ENCODE data around the gene IFT25.

IFT25 gene

GRCh38 chr1:53927376-53927881 lies 18.1 kb downstream of the IFT25 start:
- no peak for DNase-seq

- DNase-seq = no peak
These were observed 25.8 kb downstream of the IFT25 start for GRCh38 chr1:53919675-53920066.

DNA sequence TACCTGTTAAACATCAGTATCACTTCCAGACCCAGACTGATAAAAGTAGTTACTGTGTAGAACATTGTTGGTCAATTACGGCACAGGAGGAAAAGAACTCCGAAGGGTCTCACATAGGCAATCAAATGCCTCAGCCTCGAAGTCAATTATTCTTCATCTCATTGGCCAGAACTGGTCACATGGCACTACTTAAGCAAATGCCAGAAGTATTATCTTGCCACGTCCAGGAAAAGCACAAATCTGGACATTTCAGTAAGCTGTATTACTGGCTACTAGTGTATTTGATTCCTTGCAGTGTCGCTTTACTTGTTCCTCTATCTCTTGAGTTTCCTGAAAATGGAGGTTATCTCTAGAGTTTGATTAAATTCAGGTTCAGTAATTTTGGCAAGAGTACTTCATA lies 27.2 kb downstream of the IFT25 start:
- no peak for DNase-seq

- no peak for DNase-seq
These were observed 32.0 kb downstream of the IFT25 start for GRCh38 chr1:53913352-53914033.

GRCh38 chr1:53911442-53911841 lies 34.1 kb downstream of the IFT25 start:
- no peak for DNase-seq

GRCh38 chr1:53909946-53910345 lies 35.6 kb downstream of the IFT25 start:
- DNase-seq = no peak

GRCh38 chr1:53906121-53906520 lies 39.4 kb downstream of the IFT25 start:
- DNase-seq = no peak

DNA sequence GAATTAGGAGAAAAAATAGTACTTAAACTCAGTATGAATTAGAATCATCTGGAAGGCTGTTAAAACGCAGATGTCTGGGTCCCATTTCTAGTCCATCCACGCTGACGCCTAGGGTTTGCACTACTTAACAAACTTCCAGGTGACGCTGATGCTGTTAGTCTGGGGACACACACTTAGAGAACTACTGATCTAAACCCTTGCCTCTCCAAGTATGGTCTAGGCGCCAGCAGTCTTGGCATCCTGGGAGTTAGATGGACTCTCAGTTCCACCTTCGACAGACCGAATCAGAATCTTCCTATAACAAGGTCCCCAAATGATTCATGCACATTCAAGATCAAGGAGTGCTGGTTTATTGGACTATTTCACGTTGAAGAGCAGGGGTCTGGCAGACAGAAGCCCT lies 40.0 kb downstream of the IFT25 start:
- DNase-seq = no peak

- no peak for DNase-seq
These were observed 43.0 kb downstream of the IFT25 start for GRCh38 chr1:53902235-53903138.

GRCh38 chr1:53899708-53900107 lies 45.8 kb downstream of the IFT25 start:
- no peak for DNase-seq

GRCh38 chr1:53899206-53899628 lies 46.3 kb downstream of the IFT25 start:
- DNase-seq = peak; percentile 30 to 46

- no peak for DNase-seq
These were observed 48.8 kb downstream of the IFT25 start for GRCh38 chr1:53896635-53897229.

DNA sequence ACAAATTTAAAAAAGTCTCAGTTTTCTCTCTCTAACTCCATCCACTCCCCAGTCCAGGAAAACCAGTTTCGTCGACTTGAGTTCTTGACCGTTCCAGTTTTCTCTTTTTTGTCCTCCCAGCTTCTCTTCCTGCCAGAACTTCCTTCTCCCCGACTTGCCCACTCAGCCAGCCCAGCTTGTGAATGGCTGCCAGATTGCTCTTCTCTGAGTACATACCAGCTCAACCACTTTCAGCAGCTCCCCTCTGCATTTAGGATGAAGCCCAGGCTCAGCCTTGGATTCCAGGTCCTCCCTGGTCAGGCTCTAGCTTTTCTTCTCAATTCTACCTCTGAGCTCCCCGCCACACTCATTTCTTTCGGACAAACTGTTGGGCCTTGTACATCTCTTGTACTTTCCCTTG lies 50.1 kb downstream of the IFT25 start:
- DNase-seq = no peak

GRCh38 chr1:53894644-53895043 lies 50.9 kb downstream of the IFT25 start:
- DNase-seq = no peak

- no peak for DNase-seq
These were observed 51.4 kb downstream of the IFT25 start, which contains the start of gene DIO1 for GRCh38 chr1:53893999-53894636. Gene DIO1 (plus strand): TSS chr1:53894187. CDS start chr1:53894211, 24 bp downstream.

GRCh38 chr1:53892911-53893310 lies 52.6 kb downstream of the IFT25 start:
- no peak for DNase-seq

- DNase-seq = no peak
These were observed 53.8 kb downstream of the IFT25 start for GRCh38 chr1:53891678-53892077.

DNA sequence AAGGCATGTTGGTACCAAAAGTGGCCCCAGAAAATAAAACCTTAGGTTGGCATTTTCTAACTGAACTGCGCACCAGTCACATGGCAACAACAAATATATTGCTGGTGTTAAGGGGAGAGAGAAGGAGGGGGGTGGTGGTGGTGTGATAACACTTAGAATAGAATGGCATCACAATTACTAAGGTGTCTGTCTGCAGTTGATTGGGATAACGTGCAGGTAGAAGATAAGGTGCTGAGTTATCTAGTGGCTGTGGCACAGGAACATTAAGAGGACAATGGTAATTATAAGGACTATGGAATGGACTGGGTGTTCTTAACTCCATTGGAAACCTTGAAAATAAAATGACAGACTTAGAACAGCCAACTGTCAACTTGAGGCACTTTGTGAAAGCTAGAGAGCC lies 54.5 kb downstream of the IFT25 start:
- DNase-seq = no peak

- DNase-seq = no peak
These were observed 55.0 kb downstream of the IFT25 start for GRCh38 chr1:53890522-53890941.

DNA sequence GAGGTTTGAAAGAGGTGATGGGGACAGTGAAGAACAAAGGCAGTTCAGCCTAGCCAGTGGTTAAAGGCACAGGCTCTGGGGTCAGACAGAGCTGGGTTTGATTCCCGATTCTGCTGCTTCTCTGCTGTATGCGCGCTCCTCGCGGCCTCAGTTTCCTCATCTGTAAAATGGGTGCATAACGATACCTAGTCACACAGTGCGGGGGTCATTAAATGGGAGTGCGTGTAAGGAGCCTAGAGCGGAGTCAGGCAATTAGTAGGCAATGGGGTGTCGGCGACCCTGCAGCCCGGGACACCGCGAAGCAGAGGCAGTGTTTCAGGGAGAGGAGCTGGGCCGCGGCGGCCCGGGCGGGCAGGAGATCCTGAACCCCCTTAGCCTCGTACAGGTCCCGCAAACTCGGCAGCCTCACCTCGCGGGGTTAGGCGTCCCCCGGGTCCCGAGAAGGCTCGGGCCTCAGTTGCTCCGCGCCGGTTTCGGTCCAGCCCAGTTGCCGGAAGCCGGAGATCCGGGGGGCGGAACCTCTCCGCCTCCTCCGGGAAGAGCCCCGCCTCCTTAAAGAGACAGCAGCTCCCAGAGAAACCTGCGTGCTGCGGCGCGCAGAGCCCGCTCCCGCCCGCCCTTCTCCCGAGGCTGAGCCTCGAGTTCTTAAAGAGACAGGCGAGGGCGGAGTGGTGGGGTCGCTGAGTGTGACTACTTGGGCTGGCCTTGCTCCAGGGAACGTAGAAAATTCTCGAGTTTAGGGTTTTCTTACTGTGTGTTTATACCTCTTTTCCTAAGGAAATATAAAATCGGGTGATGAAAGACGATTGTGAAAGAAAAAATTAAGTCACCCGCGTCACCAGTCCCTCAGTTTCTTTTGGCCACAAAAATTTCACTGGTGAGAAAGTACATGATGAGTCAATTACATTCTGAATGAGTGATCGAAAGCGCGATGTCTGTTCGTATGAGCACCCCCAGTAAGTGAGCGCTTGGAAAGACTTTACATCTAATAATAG lies 55.9 kb downstream of the IFT25 start, which contains the start of gene YIPF1:
Gene YIPF1 (minus strand): TSS at position 494 of the 995 bp plus-strand sequence. CDS start 860 bp downstream, outside the sequence.
- peak; percentile 75 to 92 for DNase-seq

GRCh38 chr1:53888681-53889080 lies 56.8 kb downstream of the IFT25 start:
- DNase-seq = no peak
